Testis (tissue), 2 donors: ENCODE results near the gene ARL8A.

ENCODE experiments used
- POLR2A ChIP-seq: fragments of 450-650 bp; IDR thresholded peaks from one replicate; pipeline ENCODE4 v1.6.1; 2017; ENCODE audit warnings: antibody characterized with exemption, mild to moderate bottlenecking, moderate library complexity
- TF ChIP-seq, protein P1 (sequence below), 3 experiments: fragments of 450-650 bp in 2 of 3; fragments of 200-600 bp in 1 of 3; sonication (generic) in 1 of 3; IDR thresholded peaks; one replicate each; pipeline ENCODE4 v1.5.1; 2016 to 2019; ENCODE audit warnings: antibody characterized with exemption in 3 of 3, mild to moderate bottlenecking in 2 of 3, moderate library complexity in 1 of 3

- TF ChIP-seq, protein P1, sequence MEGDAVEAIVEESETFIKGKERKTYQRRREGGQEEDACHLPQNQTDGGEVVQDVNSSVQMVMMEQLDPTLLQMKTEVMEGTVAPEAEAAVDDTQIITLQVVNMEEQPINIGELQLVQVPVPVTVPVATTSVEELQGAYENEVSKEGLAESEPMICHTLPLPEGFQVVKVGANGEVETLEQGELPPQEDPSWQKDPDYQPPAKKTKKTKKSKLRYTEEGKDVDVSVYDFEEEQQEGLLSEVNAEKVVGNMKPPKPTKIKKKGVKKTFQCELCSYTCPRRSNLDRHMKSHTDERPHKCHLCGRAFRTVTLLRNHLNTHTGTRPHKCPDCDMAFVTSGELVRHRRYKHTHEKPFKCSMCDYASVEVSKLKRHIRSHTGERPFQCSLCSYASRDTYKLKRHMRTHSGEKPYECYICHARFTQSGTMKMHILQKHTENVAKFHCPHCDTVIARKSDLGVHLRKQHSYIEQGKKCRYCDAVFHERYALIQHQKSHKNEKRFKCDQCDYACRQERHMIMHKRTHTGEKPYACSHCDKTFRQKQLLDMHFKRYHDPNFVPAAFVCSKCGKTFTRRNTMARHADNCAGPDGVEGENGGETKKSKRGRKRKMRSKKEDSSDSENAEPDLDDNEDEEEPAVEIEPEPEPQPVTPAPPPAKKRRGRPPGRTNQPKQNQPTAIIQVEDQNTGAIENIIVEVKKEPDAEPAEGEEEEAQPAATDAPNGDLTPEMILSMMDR (IDR thresholded peaks at IDR 0.05), result no peak
- TF ChIP-seq POLR2A, result no peak
Observed at GRCh38 chr1:202145068-202145743, 669 bp upstream of the ARL8A start.
